ENCODE results near the gene PLB1.

PLB1 gene

DNA sequence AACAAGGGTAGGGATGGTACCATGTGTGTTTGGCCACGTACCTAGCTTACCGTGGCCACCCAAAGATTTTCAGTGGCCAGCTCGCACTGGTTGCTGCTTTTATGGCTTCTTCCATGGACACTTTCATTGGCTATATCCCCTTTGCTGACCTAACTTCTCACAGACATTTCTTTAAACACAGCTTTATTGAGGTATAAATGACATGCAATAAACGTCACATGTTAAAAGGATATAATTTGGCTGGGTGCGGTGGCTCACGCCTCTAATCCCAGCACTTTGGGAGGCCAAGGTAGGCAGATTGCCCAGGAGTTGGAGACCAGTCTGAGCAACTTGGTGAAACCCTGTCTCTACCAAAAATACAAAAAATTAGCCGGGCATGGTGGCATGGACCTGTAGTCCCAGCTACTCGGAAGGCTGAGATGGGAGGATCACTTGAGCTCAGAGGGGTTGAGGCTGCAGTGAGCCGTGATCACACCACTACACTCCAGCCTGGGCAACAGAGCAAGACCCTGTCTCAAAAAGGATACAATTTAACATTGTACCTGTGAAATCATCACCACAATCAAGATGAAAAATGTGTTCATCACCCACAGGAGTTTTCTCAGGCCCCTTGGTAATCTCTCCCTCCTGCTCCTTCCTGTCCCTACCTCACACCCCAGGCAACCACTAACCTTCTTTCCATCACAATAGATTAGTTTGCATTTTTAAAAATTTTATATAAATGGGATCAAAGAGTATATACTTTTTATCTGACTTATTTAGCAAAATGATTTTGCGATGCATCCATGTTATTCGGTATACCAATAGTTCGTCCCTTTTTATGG is 127.9 kb downstream of the PLB1 start:
- in situ Hi-C loops (cut with HindIII; ENCODE audit: low sequenced_read_pairs) = no loop called here

DNA sequence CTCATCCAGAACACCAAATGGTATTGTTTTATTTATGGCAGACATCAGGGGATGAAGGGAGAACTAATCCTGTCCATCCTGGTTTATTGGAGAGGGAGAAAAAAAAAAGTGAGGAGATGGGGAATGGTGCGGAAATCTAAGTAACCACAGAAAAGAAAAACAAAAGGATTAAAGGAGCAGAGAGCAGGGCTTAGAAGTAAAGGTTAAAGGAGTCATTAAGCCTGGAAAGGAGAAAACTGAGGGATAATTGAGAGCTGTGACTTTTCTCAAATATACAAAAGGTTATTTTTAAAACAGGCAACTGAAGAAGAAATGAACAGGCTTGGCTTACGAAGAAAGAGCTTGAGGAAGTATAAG is 128.6 kb downstream of the PLB1 start:
- in situ Hi-C loops (cut with HindIII; ENCODE audit: low sequenced_read_pairs) = no loop called here

DNA sequence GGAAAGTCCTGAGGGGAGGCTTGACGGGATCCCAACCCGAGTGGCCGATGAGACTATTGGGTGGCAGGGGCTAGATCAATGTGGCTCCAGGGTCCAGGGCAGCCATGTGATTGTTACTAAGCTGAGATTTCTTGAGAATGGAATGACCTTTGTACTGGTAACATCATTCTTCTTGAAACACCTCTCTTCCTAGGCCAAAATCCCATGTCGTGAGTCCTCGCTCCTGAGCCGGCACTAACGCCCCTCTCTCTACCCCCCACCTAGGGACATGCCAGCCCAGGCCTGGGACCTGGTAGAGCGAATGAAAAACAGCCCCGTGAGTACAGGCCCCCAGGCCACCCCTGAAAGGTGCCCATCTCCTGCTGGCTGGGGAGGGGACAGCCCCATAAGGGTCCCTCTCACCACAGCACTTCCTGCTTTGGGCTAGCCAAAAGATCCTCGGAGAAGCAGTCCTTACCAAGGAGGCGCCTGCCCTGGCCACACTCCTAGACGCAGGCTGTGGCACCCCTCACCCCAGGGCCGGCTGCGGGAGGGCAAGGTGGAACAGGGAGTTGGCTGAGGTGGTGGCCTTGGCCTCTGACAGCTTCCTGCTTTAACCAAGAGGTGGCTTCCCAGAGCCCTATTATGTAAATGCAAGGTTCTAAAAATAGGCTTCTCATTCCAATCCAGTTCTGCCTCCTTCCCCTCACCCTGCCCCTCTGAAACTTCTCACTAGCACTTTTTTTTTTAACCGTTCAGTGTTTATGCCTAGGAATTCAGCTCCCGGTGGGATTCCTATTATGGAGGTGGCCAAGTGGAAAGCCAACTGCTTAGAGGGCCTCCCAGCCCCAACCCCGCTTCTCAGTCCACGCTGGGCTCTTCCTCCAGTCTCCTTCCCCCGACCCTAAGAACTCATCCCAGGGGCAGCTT is 129.2 kb downstream of the PLB1 start:
- in situ Hi-C loops (cut with HindIII; ENCODE audit: low sequenced_read_pairs) = no loop called here

DNA sequence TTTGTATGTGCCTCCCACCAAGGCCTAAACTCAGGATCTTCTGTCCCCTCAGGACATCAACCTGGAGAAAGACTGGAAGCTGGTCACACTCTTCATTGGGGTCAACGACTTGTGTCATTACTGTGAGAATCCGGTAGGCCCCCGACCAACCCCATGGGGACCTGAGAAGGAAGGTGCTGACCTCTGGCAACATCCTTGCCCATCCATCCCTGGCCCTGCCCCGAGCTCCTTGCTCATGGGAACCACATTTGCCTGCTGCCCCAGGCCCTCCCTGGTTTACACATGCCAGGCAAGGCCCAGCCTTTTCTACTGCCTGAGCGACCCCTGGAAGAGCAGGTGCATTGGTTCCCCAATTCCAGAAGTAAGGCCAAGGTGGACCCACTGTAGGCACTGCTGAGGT is 130.5 kb downstream of the PLB1 start:
- in situ Hi-C loops (cut with HindIII; ENCODE audit: low sequenced_read_pairs) = no loop called here

DNA sequence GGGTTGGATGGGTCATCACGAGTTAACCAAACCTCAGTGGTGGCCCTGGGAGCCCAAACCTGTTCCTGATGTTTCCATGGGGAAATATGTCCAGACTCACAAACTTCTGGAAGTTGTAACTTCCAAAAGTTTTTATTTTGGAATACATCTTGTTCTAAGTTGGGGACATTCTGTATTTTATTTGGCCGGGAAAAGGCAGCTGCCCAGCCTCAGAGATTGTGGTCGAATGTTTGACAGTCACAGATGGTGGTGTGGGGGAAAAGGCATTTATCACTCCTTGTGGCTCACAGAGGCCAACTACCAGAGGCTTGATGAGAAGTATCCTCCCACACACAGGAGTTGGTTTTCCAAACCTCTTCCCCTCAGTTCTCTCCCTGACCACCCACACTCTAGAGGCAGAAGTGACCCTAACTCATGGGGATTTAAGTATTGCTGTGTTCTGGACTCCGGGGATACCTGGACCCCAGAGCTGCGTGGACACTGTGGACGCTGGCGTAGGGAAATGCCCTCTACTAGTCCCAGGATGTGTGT is 131.1 kb downstream of the PLB1 start:
- in situ Hi-C loops (cut with HindIII; ENCODE audit: low sequenced_read_pairs) = no loop called here

DNA sequence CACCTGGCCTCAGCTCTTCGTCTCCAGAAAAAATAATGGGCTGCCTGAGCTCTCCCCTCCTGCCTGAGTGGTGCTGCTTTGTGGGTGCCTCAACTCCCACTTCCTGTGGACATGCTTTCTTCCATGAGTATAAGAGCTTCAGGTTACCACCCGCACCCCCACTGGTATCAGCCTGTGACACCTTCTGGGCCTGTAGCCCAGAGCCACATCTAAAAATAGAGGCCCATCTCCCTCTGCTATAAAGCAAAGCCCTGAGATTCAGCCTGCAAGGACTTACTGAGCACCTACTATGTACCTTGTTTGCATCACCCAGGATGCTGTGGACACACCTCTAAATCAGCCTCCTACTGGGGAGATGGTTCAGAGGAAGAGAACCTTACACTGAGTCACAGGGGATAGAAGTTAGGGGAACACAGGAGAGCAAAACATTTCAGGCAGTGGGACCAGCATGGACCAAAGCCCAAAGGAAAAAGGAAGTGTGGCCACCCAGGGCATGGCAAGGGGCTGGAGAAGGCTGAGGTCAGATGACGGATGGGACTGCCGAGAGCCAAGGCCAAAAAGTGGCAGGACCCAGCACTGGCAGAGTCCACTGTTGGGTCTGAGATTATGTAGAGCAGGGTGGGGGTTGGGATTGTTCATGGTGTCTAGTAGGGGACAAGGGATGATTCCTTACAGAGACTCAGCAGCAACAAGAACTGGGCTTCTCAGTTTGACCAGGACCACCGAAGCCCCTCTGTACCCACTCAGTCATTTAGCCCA is 132.0 kb downstream of the PLB1 start:
- in situ Hi-C loops (cut with HindIII; ENCODE audit: low sequenced_read_pairs) = no loop called here

DNA sequence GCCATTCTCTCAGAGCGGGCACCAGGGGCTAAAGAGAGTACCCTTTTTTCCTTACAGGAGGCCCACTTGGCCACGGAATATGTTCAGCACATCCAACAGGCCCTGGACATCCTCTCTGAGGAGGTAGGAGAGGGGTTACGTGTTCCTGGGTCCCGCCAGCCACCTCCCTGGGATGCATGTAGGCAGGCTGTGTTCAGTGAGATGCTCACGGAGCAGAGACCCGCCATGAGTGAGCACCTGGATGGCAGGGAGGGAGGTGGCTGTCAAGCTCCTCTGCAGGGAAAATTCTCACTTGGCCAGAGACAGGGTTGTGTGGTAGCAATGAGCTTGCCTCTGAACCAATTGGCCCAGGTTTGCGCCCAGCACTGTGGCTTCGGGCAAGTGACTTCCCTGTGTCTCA is 132.6 kb downstream of the PLB1 start:
- in situ Hi-C loops (cut with HindIII; ENCODE audit: low sequenced_read_pairs) = no loop called here

DNA sequence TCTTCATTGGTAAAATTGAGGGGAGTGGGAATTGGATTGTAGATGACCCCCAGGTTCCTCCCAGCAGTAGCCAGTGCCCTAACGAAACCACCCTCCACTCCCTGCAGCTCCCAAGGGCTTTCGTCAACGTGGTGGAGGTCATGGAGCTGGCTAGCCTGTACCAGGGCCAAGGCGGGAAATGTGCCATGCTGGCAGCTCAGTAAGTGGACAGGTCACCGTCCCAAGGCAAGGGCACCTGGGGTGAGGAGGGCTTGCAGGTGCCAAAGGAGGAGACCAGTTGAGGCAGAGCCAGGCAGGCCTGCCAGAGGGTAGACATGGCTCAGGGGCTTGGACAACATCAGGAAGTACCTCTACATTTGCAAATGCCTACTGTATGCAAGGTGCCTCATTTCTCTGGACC is 133.1 kb downstream of the PLB1 start:
- in situ Hi-C loops (cut with HindIII; ENCODE audit: low sequenced_read_pairs) = no loop called here

DNA sequence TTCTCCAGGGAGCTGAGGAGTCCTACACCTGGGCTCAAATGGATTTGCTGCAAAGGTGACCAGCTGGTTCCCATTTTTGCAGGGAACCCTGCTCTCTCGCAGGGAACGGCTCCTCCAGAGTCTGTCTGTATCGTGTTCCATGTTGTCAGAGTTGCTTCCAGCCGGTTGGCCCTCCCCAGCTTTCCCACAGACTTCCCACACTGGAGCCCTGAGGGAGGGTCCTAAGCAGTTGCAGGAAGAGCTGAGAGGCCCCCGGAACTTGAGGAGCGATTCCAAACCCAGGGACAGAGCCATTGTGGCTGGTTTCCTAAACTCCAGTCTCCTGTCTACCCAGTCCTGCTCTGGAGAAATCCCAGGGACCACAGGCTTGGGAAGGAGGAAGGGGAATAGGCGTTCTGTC is 134.1 kb downstream of the PLB1 start:
- in situ Hi-C loops (cut with HindIII; ENCODE audit: low sequenced_read_pairs) = no loop called here

DNA sequence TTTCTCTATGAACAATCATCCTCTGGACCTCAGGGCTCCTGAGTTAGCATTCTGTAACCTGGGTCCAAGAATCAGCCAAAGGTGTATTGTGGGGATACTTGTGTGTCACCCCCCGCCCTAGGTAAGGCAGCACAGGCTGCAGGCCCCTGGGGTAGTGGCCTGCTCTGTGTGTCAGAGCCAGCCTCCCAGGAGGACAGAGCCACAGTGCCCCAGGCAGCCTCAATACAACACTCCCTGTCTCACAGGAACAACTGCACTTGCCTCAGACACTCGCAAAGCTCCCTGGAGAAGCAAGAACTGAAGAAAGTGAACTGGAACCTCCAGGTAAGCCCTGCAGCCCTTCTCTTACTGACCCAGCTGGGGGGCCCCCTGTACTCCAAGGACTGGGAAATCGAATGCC is 134.5 kb downstream of the PLB1 start:
- in situ Hi-C loops (cut with HindIII; ENCODE audit: low sequenced_read_pairs) = no loop called here

DNA sequence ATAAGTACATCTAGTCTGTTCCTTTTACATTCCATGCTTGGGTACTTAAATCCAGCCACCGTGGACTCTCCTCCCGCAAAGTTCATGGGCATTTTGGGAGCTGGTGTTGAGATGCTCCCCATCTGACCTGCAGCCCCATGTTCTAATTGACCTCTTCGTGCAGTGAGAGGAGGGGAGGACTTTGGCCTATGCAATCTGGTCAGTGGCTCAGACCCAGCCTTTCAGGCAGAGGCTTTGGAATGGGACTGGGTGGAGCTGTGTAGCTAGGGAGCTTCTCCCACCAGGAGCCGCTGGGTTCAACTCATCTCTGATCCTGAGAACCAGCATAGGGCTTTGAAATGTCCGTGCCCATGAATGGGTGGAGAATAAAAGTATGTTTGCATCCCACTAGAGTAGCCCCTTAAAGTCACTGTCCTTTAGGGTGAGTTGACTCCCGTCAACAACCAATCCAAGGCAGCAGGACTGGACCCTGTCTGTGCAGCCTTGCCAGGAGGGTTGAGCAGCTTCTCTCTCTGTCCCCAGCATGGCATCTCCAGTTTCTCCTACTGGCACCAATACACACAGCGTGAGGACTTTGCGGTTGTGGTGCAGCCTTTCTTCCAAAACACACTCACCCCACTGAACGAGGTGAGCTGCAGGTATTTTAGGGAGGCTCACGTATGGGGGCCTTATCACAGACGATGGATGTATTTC is 135.8 kb downstream of the PLB1 start:
- in situ Hi-C loops (cut with HindIII; ENCODE audit: low sequenced_read_pairs) = no loop called here

DNA sequence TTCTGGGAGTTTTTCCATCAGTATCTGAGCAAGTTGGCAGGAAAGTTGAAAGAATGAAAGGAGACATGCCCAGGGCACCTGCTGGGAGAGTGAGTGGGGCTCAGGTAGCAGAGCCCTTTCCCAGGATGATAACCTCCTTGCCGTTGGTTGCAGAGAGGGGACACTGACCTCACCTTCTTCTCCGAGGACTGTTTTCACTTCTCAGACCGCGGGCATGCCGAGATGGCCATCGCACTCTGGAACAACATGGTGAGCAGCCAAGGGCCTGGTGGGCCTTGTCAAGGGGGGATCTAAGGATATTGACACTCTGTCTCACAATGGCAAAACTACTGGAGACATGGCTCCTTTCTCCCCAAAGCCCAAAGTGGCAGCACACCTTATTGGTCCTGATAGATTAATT is 136.9 kb downstream of the PLB1 start:
- in situ Hi-C loops (cut with HindIII; ENCODE audit: low sequenced_read_pairs) = no loop called here

DNA sequence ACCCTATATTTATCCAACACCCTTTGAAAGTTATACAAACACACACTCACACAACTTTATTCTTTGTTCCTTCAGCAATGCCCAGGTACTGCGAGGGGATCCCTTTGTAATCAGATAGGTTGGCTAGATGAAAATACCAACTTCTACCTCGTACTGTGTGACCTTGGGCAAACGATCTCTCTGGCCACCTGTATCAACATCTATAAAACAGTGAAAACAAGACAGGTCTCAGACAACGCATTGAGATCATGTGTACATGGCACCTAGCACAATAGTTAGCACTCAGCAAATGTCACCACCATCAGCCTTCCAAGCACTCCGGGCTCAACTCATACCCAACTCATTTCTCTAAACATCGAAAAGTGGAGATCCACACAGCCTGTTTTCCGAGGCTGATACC is 137.3 kb downstream of the PLB1 start:
- in situ Hi-C loops (cut with HindIII; ENCODE audit: low sequenced_read_pairs) = no loop called here

DNA sequence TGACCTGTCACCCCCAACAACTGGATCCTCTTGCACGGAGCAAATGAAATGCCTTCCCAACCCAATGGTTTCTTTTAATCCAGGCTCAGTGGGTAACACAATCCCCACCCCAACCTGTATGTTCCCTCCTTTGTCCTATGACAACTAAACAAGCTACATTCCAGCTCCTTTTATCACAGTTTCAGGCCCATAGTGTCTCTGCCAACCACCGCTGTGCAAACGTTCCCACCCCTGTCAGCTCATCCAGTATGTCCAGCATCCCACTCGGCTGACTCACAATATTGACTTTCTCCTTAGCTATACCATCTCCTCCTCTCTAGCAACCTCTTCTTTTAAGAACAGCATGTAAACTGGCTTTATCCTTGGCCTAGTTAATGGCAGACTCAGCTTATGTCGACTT is 137.9 kb downstream of the PLB1 start:
- in situ Hi-C loops (cut with HindIII; ENCODE audit: low sequenced_read_pairs) = no loop called here

DNA sequence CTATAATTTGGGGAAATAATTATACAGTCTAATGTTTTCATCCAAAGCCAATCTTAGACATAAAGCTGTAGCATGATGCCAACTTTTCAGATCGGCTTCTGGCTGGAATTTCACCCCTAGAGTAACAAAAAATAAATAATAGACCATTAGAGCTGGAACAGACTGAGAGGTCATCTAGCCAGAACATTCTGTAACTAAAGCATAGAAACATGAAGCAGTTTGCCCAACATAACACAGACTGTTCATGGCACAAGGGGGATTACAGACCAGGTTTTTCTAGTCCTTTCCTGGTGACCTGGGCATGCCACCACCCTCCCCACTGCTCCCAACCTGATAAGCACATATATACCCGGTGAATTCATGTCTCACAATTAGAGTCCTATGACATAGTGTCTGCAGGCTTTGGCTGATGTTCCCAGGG is 139.3 kb downstream of the PLB1 start:
- in situ Hi-C loops (cut with HindIII; ENCODE audit: low sequenced_read_pairs) = no loop called here

DNA sequence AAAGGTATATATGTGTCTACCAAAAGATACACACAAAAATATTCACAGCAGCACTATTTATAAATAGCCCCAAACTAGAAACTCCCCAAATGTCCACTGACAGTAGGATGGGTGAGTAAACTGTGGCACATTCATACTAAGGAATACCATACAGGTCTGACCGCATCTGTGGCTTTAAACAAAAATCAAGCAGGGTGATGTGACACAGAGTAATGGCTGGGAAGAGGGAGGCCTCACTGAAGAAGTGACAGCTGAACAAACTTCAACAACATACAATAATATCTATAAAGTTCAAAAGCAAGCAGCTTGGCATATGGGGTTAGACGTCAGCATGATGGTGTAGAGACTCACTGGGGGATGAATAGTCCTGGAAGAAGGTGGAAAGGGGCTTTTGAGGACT is 140.6 kb downstream of the PLB1 start:
- in situ Hi-C loops (cut with HindIII; ENCODE audit: low sequenced_read_pairs) = no loop called here

DNA sequence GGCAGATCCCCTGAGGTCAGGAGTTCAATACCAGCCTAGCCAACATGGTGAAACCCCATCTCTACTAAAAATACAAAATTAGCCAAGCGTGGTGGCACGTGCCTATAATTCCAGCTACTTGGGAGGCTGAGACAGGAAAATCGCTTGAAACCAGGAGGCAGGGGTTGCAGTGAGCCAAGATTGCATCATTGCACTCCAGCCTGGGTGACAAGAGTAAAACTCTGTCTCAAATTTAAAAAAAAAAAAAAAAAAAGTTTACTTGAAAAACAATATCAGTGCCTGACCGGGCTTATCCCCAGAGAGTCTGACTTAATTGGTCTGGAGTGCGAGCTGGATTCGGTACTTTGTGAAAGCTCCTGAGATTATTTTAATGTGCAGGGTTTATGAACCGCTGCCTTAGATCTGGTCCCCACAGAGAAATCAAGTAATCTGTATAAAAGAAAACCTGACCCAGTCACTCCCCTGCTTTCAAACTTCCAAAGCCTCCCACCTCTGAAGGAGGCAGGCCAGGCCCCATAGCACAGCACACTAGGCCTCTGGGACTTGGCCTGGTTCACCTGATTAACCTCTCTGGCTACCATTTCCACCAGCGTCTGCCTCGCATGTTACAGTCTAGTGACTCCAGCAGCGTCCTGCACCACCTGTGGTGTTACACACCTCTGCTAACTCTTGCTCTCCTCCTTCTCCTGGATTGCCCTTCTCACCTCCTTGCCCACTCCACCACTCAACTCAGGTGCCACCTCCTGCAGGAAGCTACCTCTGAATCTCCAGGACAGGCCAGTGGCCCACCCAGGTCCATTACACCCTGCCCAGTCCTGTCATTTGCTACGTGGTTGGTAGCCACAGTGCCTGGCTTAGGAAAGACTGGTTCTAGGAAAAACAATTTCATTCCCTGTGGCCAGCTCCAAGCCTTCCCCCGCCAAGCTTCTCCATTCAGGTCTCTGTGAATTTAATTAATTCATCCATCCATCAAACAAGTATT is 141.5 kb downstream of the PLB1 start:
- in situ Hi-C loops (cut with HindIII; ENCODE audit: low sequenced_read_pairs) = no loop called here

DNA sequence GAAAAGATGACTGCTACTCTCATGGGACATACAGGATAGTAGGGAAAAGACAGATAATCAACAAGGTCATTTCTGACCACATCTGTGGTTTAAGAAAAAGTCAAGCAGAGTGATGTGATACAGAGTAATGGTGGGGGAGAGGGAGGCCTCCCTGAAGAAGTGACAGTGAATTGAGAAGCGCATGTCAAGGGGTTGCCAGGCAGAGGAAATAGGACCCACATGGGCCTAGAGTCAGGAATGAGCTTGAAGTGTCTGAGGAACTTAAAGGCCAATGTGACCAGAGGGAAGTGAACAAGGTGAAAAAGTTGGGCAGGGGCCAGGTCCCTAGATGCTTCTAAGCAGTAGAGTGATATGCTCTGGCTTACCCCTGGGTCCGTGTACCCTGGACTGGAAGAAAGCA is 142.2 kb downstream of the PLB1 start:
- in situ Hi-C loops (cut with HindIII; ENCODE audit: low sequenced_read_pairs) = no loop called here

DNA sequence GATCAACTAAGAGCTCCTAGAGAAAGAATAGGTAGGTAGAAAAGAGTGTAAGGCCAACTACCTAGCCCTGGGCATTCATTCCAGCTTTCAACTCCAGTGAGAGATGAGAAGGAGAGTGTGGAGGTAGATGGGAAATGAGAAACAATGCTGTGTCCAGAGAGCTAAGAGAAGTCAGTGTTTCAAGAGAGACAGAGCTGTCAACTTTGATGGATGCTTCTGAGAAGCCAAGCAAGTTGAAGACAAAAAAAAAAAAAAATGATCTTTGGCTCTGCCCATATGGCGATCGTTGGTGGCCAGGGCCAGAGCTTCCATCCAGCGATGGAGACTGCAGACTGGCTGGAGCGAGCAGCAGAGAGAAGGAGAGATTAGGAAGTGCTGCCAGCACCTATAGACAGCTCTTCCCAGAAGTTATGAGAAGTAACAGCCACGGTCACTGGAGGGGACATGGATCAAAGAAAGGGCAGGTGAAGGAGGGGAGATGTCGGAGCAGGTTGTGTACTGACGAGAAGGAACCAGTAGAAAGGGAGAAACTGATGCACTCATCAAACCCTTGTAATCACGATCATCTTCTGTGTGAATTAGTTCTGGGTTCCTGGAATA is 143.3 kb downstream of the PLB1 start:
- in situ Hi-C loops (cut with HindIII; ENCODE audit: low sequenced_read_pairs) = no loop called here

All from DLD1 (cell line).